Neural cell (in vitro differentiated cells): ENCODE results near the gene GNAQ.

Experiments used
- CTCF ChIP-seq: fragments of 450-650 bp; IDR thresholded peaks from 2 replicates; pipeline ENCODE4 v1.5.1; 2014; ENCODE audit warnings: antibody characterized with exemption, mild to moderate bottlenecking, moderate library complexity; ENCODE audit not compliant: poor library complexity, severe bottlenecking
- EZH2 ChIP-seq: fragments of 200-600, 300-800 bp; shearing (Covaris generic), sonication (generic); IDR thresholded peaks from 2 replicates; pipeline ENCODE4 v1.6.1; 2014; ENCODE audit warnings: antibody characterized with exemption, low read length, borderline replicate concordance, mild to moderate bottlenecking; ENCODE audit not compliant: insufficient read depth, poor library complexity, severe bottlenecking
- POLR2AphosphoS5 ChIP-seq: IDR thresholded peaks from 2 replicates; pipeline ENCODE4 v1.6.1; 2012
- SMC3 ChIP-seq: fragments of 450-650 bp; conservative IDR thresholded peaks from 2 replicates; pipeline ENCODE4 v1.6.1; 2014; ENCODE audit warnings: antibody characterized with exemption, mild to moderate bottlenecking, moderate library complexity; ENCODE audit not compliant: poor library complexity
- TAF1 ChIP-seq: IDR thresholded peaks from 2 replicates; pipeline ENCODE4 v1.6.1; 2012; ENCODE audit warnings: low read depth

GRCh38 chr9:77959803-77960202, 71.8 kb downstream of the GNAQ start:
- no peak for TF ChIP-seq POLR2AphosphoS5
- no peak for TF ChIP-seq SMC3
- TF ChIP-seq CTCF: no peak
- TF ChIP-seq EZH2: no peak
- TF ChIP-seq TAF1: no peak
